HEK293T (cell line): Measurements from ENCODE around the gene HOXD13.

Experiments
- CTCF ChIA-PET: fragments of 350-600 bp; formaldehyde crosslinking; extraction: SDS; loops from one replicate; lab custom pipeline; 2021; ENCODE audit warnings: antibody characterized with exemption, inconsistent platforms; lab: Yijun Ruan, JAX
- POLR2A ChIA-PET: fragments of 350-600 bp; formaldehyde crosslinking; extraction: SDS; loops from one replicate; lab custom pipeline; 2020; ENCODE audit warnings: antibody characterized with exemption, inconsistent platforms; lab: Yijun Ruan, JAX
- DNase-seq: peaks from one replicate; pipeline ENCODE4 v3.0.0; 2012; ENCODE audit warnings: mixed read lengths; ENCODE audit errors: extremely low spot score
- ARNT ChIP-seq: fragments of 450-650 bp; IDR thresholded peaks from 2 replicates; pipeline ENCODE4 v1.6.1; 2017; ENCODE audit warnings: mild to moderate bottlenecking
- BHLHE40 ChIP-seq: fragments of 450-650 bp; IDR thresholded peaks from 2 replicates; pipeline ENCODE4 v1.6.1; 2016; ENCODE audit warnings: mild to moderate bottlenecking, moderate library complexity, borderline replicate concordance
- CTBP1 ChIP-seq: fragments of 450-650 bp; IDR thresholded peaks from 2 replicates; pipeline ENCODE4 v1.6.1; 2016; ENCODE audit warnings: borderline replicate concordance
- ELF4 ChIP-seq: fragments of 450-650 bp; IDR thresholded peaks from 2 replicates; pipeline ENCODE4 v1.6.1; 2017; ENCODE audit warnings: antibody characterized with exemption
- FOXA1 ChIP-seq: fragments of 450-650 bp; IDR thresholded peaks from 2 replicates; pipeline ENCODE4 v1.6.1; 2016; ENCODE audit warnings: mild to moderate bottlenecking
- FOXK2 ChIP-seq: fragments of 450-650 bp; IDR thresholded peaks from 2 replicates; pipeline ENCODE4 v1.6.1; 2016; ENCODE audit warnings: mild to moderate bottlenecking
- FOXM1 ChIP-seq: fragments of 450-650 bp; IDR thresholded peaks from 2 replicates; pipeline ENCODE4 v1.6.1; 2017; ENCODE audit warnings: mild to moderate bottlenecking, borderline replicate concordance
- HDGF ChIP-seq: fragments of 450-650 bp; IDR thresholded peaks from 2 replicates; pipeline ENCODE4 v1.6.1; 2017; ENCODE audit warnings: antibody characterized with exemption, borderline replicate concordance
- L3MBTL2 ChIP-seq: fragments of 450-650 bp; conservative IDR thresholded peaks from 2 replicates; pipeline ENCODE4 v1.6.1; 2016; ENCODE audit warnings: mild to moderate bottlenecking
- LEF1 ChIP-seq: fragments of 450-650 bp; IDR thresholded peaks from 2 replicates; pipeline ENCODE4 v1.6.1; 2017; ENCODE audit warnings: mild to moderate bottlenecking, borderline replicate concordance
- NFRKB ChIP-seq: fragments of 450-650 bp; IDR thresholded peaks from 2 replicates; pipeline ENCODE4 v1.6.1; 2016; ENCODE audit warnings: mild to moderate bottlenecking, moderate library complexity
- SP1 ChIP-seq: fragments of 450-650 bp; IDR thresholded peaks from 2 replicates; pipeline ENCODE4 v1.6.1; 2017
- SUZ12 ChIP-seq: fragments of 450-650 bp; IDR thresholded peaks from 2 replicates; pipeline ENCODE4 v1.6.1; 2016; ENCODE audit warnings: mild to moderate bottlenecking
- TARDBP ChIP-seq: fragments of 450-650 bp; IDR thresholded peaks from 2 replicates; pipeline ENCODE4 v1.6.1; 2016
- ZNF384 ChIP-seq: fragments of 450-650 bp; IDR thresholded peaks from 2 replicates; pipeline ENCODE4 v1.6.1; 2016
- TF ChIP-seq, protein P1 (sequence below): fragments of 450-650 bp; IDR thresholded peaks from 2 replicates; pipeline ENCODE4 v1.6.1; 2016

The HOXD13 gene

DNA sequence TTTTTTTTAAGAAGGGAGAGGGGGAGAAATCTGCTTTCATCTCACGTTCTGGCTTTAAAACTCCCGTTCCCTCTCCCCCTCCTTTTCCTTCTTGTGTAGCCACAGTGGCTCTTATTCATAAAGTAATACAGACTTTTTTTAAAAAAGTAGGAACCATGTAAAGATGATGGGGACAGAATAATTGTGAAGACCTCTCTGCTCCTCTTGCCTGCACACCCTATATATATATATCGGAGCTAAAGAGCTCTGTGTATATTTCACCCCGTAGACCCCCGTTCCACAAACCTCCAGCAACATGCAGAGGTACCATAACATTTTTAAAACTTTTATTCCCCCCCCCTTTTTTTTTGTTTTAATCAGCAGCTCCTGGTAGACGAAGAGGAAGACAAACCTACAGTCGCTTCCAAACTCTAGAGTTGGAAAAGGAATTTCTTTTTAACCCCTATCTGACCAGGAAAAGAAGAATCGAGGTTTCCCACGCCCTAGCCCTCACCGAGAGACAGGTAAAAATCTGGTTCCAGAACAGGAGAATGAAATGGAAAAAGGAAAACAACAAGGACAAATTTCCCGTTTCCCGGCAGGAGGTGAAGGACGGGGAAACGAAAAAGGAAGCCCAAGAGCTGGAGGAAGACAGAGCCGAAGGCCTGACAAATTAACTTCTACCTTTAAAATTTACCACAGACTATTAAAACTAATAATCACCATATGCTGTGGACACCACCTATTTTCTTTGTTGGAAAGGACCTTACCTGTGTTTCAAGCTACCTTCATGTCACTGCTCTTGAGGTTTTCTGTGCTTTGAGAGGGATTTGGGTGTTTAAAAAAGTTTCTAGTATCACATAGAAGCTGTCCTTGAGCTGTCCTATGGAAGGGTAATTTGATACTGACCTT lies 38.7 kb downstream of the HOXD13 start:
- DNase-seq = no peak
- TF ChIP-seq, protein P1, sequence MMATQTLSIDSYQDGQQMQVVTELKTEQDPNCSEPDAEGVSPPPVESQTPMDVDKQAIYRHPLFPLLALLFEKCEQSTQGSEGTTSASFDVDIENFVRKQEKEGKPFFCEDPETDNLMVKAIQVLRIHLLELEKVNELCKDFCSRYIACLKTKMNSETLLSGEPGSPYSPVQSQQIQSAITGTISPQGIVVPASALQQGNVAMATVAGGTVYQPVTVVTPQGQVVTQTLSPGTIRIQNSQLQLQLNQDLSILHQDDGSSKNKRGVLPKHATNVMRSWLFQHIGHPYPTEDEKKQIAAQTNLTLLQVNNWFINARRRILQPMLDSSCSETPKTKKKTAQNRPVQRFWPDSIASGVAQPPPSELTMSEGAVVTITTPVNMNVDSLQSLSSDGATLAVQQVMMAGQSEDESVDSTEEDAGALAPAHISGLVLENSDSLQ = no peak
- TF ChIP-seq L3MBTL2 = no peak
- TF ChIP-seq CTBP1 = no peak
- TF ChIP-seq LEF1 = no peak
- no peak for TF ChIP-seq FOXA1
- TF ChIP-seq TARDBP = no peak
- no peak for TF ChIP-seq ELF4
- TF ChIP-seq ARNT = no peak
- no peak for TF ChIP-seq NFRKB
- ChIA-PET CTCF (interaction anchor here (0.6 to 2.8 kb wide), 10 partner anchors 9 to 521 kb away, joined by 3 to 13 read pairs (median 4); no protein-coding TSS in a partner anchor), POLR2A (interaction anchor here (0.6 to 5.4 kb wide), 9 partner anchors 8 to 1001 kb away, joined by 3 to 35 read pairs (median 4); partner anchors contain the start of genes HOXD11 and HOXD13)

DNA sequence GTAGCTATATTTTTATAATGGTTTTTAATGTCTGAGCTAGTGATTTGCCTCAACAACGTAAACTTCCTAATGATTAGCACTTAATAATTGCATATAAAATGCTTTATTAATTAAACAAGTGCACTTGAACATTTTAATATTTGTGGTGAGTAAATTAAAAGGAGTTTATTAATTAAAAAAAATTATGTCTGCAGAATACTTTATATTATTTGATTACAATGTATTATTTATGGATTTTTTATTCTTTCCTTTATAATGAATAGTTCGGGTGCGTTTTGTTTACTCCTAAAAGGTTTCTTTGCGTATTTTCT lies 39.3 kb downstream of the HOXD13 start:
- POLR2A ChIA-PET = interaction anchor here (1.3 to 5.4 kb wide), 3 partner anchors 26 to 39 kb away, joined by 4 to 35 read pairs (median 8); partner anchors contain the start of genes HOXD11 and HOXD13
- no peak for TF ChIP-seq L3MBTL2
- no peak for DNase-seq
- CTCF ChIA-PET = interaction anchor here (0.6 to 2.8 kb wide), 5 partner anchors 9 to 520 kb away, joined by 4 to 13 read pairs (median 6); no protein-coding TSS in a partner anchor

- TF ChIP-seq HDGF (no peak), ZNF384 (peak; percentile 73)
- ChIA-PET POLR2A (interaction anchor here (1.3 to 5.4 kb wide), 3 partner anchors 27 to 40 kb away, joined by 4 to 35 read pairs (median 8); partner anchors contain the start of genes HOXD11 and HOXD13), CTCF (interaction anchor here (0.6 to 2.8 kb wide), 8 partner anchors 8 to 519 kb away, joined by 3 to 13 read pairs (median 4); no protein-coding TSS in a partner anchor)
- DNase-seq = no peak
Observed at GRCh38 chr2:176132205-176133171, 40.0 kb downstream of the HOXD13 start.

GRCh38 chr2:176133389-176133788 lies 40.9 kb downstream of the HOXD13 start:
- TF ChIP-seq FOXK2 (no peak), BHLHE40 (no peak), CTBP1 (no peak), SP1 (no peak), ELF4 (no peak)
- TF ChIP-seq, protein P1 = no peak
- DNase-seq = no peak
- POLR2A ChIA-PET = interaction anchor here (5.4 kb wide), 1 partner anchor 28 kb away, joined by 35 read pairs; the partner anchor contains the start of gene HOXD11
- CTCF ChIA-PET = interaction anchor here (0.9 kb wide), 3 partner anchors 30 to 421 kb away, joined by 3 to 5 read pairs (median 3); no protein-coding TSS in a partner anchor

DNA sequence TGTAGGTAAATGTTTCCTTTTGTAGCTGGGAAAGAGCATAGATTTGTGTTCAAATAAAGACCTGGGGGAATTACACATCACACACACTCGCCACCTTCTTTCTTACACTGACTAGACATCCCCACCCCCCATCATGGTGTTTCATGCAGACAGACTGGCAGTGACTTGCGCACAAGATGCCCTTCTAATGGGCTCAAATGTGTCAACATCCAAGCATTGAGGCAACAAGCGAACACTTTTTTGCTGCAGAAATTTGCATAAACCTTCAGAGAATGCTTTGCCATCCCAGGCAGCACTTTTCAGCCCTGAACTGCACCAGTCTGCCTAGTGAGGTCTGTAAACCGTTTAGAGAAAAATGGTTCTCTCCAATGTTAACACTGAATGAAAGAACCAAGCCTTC lies 41.5 kb downstream of the HOXD13 start:
- ChIA-PET CTCF (interaction anchor here (0.9 kb wide), 1 partner anchor 420 kb away, joined by 3 read pairs; no protein-coding TSS in a partner anchor), POLR2A (interaction anchor here (5.4 kb wide), 1 partner anchor 28 kb away, joined by 35 read pairs; the partner anchor contains the start of gene HOXD11)
- TF ChIP-seq L3MBTL2 (no peak), FOXM1 (no peak), FOXA1 (no peak), CTBP1 (no peak), ZNF384 (no peak), ELF4 (no peak), FOXK2 (no peak), ARNT (no peak), HDGF (no peak), LEF1 (no peak), SUZ12 (no peak), NFRKB (no peak), TARDBP (no peak), SP1 (no peak), BHLHE40 (no peak)
- TF ChIP-seq, protein P1 = no peak
- DNase-seq = no peak

- ChIA-PET CTCF (no interaction called here), POLR2A (no interaction called here)
- TF ChIP-seq L3MBTL2 (no peak), FOXM1 (no peak), ELF4 (no peak), NFRKB (no peak), FOXK2 (no peak), HDGF (no peak), TARDBP (no peak), LEF1 (no peak), ARNT (no peak), SUZ12 (no peak), SP1 (no peak), FOXA1 (no peak), ZNF384 (no peak), CTBP1 (no peak), BHLHE40 (no peak)
- TF ChIP-seq, protein P1 = no peak
- DNase-seq = no peak
Observed at GRCh38 chr2:176135035-176135440, 42.5 kb downstream of the HOXD13 start.
